Keratinocyte (primary cell): ENCODE measurements around the gene HOPX. TPM values are rescaled to one million over a fixed set of nuclear protein-coding genes. Genes with fewer than 3 reads are reported as not detected.

ENCODE experiments used
- DNase-seq: peaks from one replicate; pipeline ENCODE4 v3.0.0-alpha.2; 2011; ENCODE audit warnings: low read depth, missing footprints, low spot score
- FAIRE-seq: peaks from 2 replicates; lab custom pipeline; 2011; peaks lifted over from hg19 to GRCh38; lab: Jason Lieb, UNC
- H2AFZ ChIP-seq: 2 replicates; pipeline ENCODE4 v1.6.0; 2012; ENCODE audit warnings: low read length, control low read depth, inconsistent platforms; ENCODE audit not compliant: control insufficient read depth
- H3K27ac ChIP-seq: 2 replicates; pipeline ENCODE4 v1.5.1; 2011; ENCODE audit warnings: low read length; ENCODE audit not compliant: control insufficient read depth, insufficient read depth
- H3K27me3 ChIP-seq: 3 replicates; pipeline ENCODE4 v1.6.0; 2011; ENCODE audit warnings: low read length; ENCODE audit not compliant: control insufficient read depth, insufficient read depth; ENCODE audit errors: extremely low read depth
- H3K36me3 ChIP-seq, 2 experiments: 2 replicates in 1 of 2; 3 replicates in 1 of 2; pipeline ENCODE4 v1.5.1; 2011; ENCODE audit warnings: low read length in 2 of 2, mild to moderate bottlenecking in 1 of 2; ENCODE audit not compliant: control insufficient read depth in 2 of 2, insufficient read depth in 2 of 2; ENCODE audit errors: extremely low read depth in 1 of 2
- H3K4me1 ChIP-seq: 3 replicates; pipeline ENCODE4 v1.5.1; 2011; ENCODE audit warnings: low read length; ENCODE audit not compliant: control insufficient read depth, insufficient read depth; ENCODE audit errors: extremely low read depth
- H3K4me2 ChIP-seq: 3 replicates; pipeline ENCODE4 v1.6.0; 2011; ENCODE audit warnings: low read depth, low read length; ENCODE audit not compliant: control insufficient read depth, insufficient read depth; ENCODE audit errors: extremely low read depth
- H3K4me3 ChIP-seq, 3 experiments: fragments of 200-600 bp in 1 of 3; sonication (generic) in 1 of 3; 2 replicates in 2 of 3; 3 replicates in 1 of 3; pipeline ENCODE4 v1.5.1; 2011 to 2016; ENCODE audit warnings: low read length in 3 of 3, mild to moderate bottlenecking in 3 of 3, control low read depth in 2 of 3, inconsistent platforms in 1 of 3, low read depth in 1 of 3, mixed read lengths in 1 of 3, mixed run types in 1 of 3, moderate library complexity in 1 of 3; ENCODE audit not compliant: control insufficient read depth in 2 of 3, insufficient read depth in 2 of 3; ENCODE audit errors: extremely low read depth in 1 of 3
- H3K79me2 ChIP-seq: 2 replicates; pipeline ENCODE4 v1.6.0; 2012; ENCODE audit warnings: low read length; ENCODE audit not compliant: control insufficient read depth, insufficient read depth
- H3K9ac ChIP-seq: 3 replicates; pipeline ENCODE4 v1.6.0; 2011; ENCODE audit warnings: low read length; ENCODE audit not compliant: control insufficient read depth, insufficient read depth; ENCODE audit errors: extremely low read depth
- H3K9me1 ChIP-seq: 3 replicates; pipeline ENCODE4 v1.6.0; 2011; ENCODE audit warnings: low read length; ENCODE audit not compliant: control insufficient read depth, insufficient read depth; ENCODE audit errors: extremely low read depth
- H3K9me3 ChIP-seq: 2 replicates; pipeline ENCODE4 v1.5.1; 2012; ENCODE audit warnings: low read depth, low read length; ENCODE audit not compliant: control insufficient read depth
- H4K20me1 ChIP-seq: 3 replicates; pipeline ENCODE4 v1.6.0; 2011; ENCODE audit warnings: low read length; ENCODE audit not compliant: control insufficient read depth, insufficient read depth; ENCODE audit errors: extremely low read depth
- CTCF ChIP-seq, 3 experiments: IDR thresholded peaks in 1 of 3; conservative IDR thresholded peaks in 1 of 3; optimal IDR thresholded peaks in 1 of 3; 2 replicates in 2 of 3; 3 replicates in 1 of 3; pipeline versions ENCODE3 to v1.5.1; 2011; ENCODE audit warnings: low read length in 3 of 3, mild to moderate bottlenecking in 3 of 3, moderate library complexity in 2 of 3, control low read depth in 1 of 3, inconsistent platforms in 1 of 3; ENCODE audit not compliant: insufficient read depth in 2 of 3; ENCODE audit errors: extremely low read depth in 1 of 3
- EZH2 ChIP-seq: IDR thresholded peaks from one replicate; pipeline ENCODE4 v1.6.1; 2012; ENCODE audit warnings: inconsistent platforms, mild to moderate bottlenecking, low read length, moderate library complexity
- dilution Hi-C: fragments of 300-500 bp; cut with MboI; formaldehyde crosslinking; loops from one replicate; pipeline ENCODE4 v1.7.0; 2020; ENCODE audit warnings: low sequenced_read_pairs; ENCODE audit not compliant: extremely low pct_ligation_motif_present
- polyA plus RNA-seq, 5 experiments: library from polyadenylated mRNA; depleted of rRNA in 3 of 5; stranded (reverse) in 3 of 5; stranded (forward) in 1 of 5; unstranded in 1 of 5; fragments of >200 nt; gene quantifications; 1 replicate in 1 of 5; 2 replicates in 3 of 5; 3 replicates in 1 of 5; pipeline versions ENCODE4 v1.2.1 to v1.2.3, GENCODE V29; 2011 to 2012; ENCODE audit warnings: missing spikeins in 2 of 5, low read depth in 1 of 5, low replicate concordance in 1 of 5

Gene HOPX
- polyA plus RNA-seq, 1 donor (not counting 4 experiments of a cell fraction or from before 2014, with no cell fraction given): 8.5 TPM

GRCh38 chr4:56651056-56651350 lies 30.1 kb downstream of the HOPX start:
- Histone ChIP-seq H3K27me3 (peaks cover 25% of the 10 kb centered on the region), H3K4me1 (peaks cover 15% of the 10 kb centered on the region), H2AFZ (no peak overlapping the region), H3K9me3 (no peaks in the 10 kb centered on the region), H3K27ac (no peak overlapping the region), H3K4me3 (no peak overlapping the region), H3K79me2 (no peaks in the 10 kb centered on the region), H4K20me1 (no peaks in the 10 kb centered on the region), H3K9me1 (no peaks in the 10 kb centered on the region), H3K4me2 (no peak overlapping the region), H3K36me3 (no peaks in the 10 kb centered on the region), H3K9ac (no peak overlapping the region)
- TF ChIP-seq CTCF (optimal IDR thresholded peaks at IDR 0.05 in 1 of 3, IDR thresholded peaks at IDR 0.05 in 1 of 3, conservative IDR thresholded peaks at IDR 0.05 in 1 of 3; ENCODE audit: extremely low read depth in 1 of 3, insufficient read depth in 2 of 3, low read length in 3 of 3): no peak
- TF ChIP-seq EZH2: no peak
- dilution Hi-C loops: no loop called here
- FAIRE-seq: no peak
- DNase-seq: no peak

GRCh38 chr4:56650262-56651055 lies 30.6 kb downstream of the HOPX start:
- FAIRE-seq (no peak), DNase-seq (no peak)
- Histone ChIP-seq H3K4me2 (no peak overlapping the region), H3K4me1 (peaks cover 14% of the 10 kb centered on the region), H2AFZ (no peak overlapping the region), H3K79me2 (no peaks in the 10 kb centered on the region), H3K9me1 (no peaks in the 10 kb centered on the region), H3K9ac (no peak overlapping the region), H3K9me3 (no peaks in the 10 kb centered on the region), H4K20me1 (no peaks in the 10 kb centered on the region), H3K27ac (no peak overlapping the region), H3K36me3 (no peaks in the 10 kb centered on the region), H3K4me3 (no peak overlapping the region), H3K27me3 (peaks cover 20% of the 10 kb centered on the region)
- TF ChIP-seq CTCF (optimal IDR thresholded peaks at IDR 0.05 in 1 of 3, IDR thresholded peaks at IDR 0.05 in 1 of 3, conservative IDR thresholded peaks at IDR 0.05 in 1 of 3; ENCODE audit: extremely low read depth in 1 of 3, insufficient read depth in 2 of 3, low read length in 3 of 3): peak in 1 of 3 experiments; percentile 47
- no peak for TF ChIP-seq EZH2
- dilution Hi-C loops: no loop called here
